Neutrophil (primary cell): ENCODE data around the gene WDR5B.

ENCODE experiments used
- H3K27ac ChIP-seq: fragments of 200-600 bp; sonication (generic); 2 replicates; pipeline ENCODE4 v1.5.1; 2016; ENCODE audit warnings: mild to moderate bottlenecking, moderate library complexity
- H3K27me3 ChIP-seq: fragments of 200-600 bp; sonication (generic); 2 replicates; pipeline ENCODE4 v1.6.0; 2016; ENCODE audit warnings: mild to moderate bottlenecking
- H3K36me3 ChIP-seq: fragments of 200-600 bp; sonication (generic); 2 replicates; pipeline ENCODE4 v1.5.1; 2017
- H3K4me1 ChIP-seq, 2 experiments: fragments of 200-600 bp in 1 of 2; sonication (generic) in 1 of 2; 1 replicate in 1 of 2; 2 replicates in 1 of 2; pipeline versions ENCODE4 v1.5.1 to v1.6.1; 2013 to 2016; ENCODE audit warnings: low read depth in 1 of 2, low read length in 1 of 2, mild to moderate bottlenecking in 1 of 2, moderate library complexity in 1 of 2; ENCODE audit not compliant: control insufficient read depth in 1 of 2, insufficient read depth in 1 of 2
- H3K4me3 ChIP-seq, 2 experiments: fragments of 200-600 bp in 1 of 2; sonication (generic) in 1 of 2; 1 replicate in 1 of 2; 2 replicates in 1 of 2; pipeline ENCODE4 v1.5.1; 2013 to 2016; ENCODE audit warnings: low read depth in 1 of 2, low read length in 1 of 2, mild to moderate bottlenecking in 1 of 2, moderate library complexity in 1 of 2
- H3K9me3 ChIP-seq: fragments of 200-600 bp; sonication (generic); 2 replicates; pipeline ENCODE4 v1.5.1; 2016
- CTCF ChIP-seq: fragments of 200-600 bp; sonication (generic); IDR thresholded peaks from 2 replicates; pipeline ENCODE4 v1.5.1; 2016; ENCODE audit warnings: antibody characterized with exemption

The WDR5B gene

DNA sequence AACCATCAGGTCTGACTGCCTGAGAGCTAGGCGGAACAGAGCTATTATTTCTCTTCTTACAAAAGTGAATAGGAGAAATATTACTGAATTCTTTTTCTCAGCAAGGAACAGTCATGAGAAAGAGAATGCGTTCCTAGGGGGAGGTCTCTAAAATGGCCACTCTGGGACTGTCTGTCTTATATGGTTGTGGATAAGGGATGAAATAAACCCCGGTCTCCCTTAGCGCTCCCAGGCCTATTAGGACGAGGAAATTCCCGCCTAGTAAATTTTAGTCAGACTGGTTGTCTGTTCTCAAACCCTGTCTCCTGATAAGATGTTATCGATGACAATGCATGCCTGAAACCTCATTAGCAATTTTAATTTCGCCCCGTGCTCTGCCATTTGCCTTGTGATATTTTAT lies 20.1 kb upstream of the WDR5B start:
- Histone ChIP-seq H3K9me3 (peaks cover 7% of the 10 kb centered on the region), H3K4me1 (no peaks in the 10 kb centered on the region), H3K4me3 (no peak overlapping the region), H3K36me3 (peaks cover 94% of the 10 kb centered on the region), H3K27me3 (no peaks in the 10 kb centered on the region), H3K27ac (no peak overlapping the region)
- TF ChIP-seq CTCF: no peak

GRCh38 chr3:122430371-122430770 lies 14.5 kb upstream of the WDR5B start:
- H3K27ac ChIP-seq: no peak overlapping the region
- TF ChIP-seq CTCF: no peak
- peaks cover 84% of the 10 kb centered on the region for H3K36me3 ChIP-seq

DNA sequence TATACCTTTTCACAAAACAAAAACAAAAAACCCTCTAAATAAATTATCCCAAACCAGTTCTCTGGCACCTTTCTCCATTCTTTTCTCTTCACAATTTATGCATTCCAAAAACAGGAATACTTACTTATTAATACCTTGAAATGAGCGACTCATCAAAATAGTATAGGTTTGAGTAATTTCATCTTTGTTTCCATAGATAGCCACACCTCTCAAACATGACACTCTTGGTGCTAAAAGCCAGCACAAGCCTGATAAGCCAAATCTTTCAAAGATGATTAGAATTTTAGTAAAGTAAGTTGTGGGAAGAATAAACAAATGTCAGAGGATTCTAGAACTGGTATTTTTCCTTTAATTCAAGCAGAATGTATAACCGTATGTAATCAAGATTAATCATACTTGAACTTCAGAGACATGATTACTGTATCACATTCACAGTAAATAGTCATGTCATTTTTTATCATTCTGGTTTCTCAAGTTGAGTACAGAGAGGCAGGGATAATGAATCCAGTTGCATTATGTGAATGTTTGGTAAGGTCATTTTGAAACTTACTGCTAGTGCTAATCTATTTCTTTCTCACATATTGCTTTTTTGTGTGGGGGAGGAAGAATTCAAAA lies 12.1 kb upstream of the WDR5B start:
- no peak overlapping the region for H3K27ac ChIP-seq
- H3K9me3 ChIP-seq: no peaks in the 10 kb centered on the region
- no peak overlapping the region for H3K4me3 ChIP-seq
- TF ChIP-seq CTCF: no peak
- H3K4me1 ChIP-seq: no peaks in the 10 kb centered on the region
- peaks cover 83% of the 10 kb centered on the region for H3K36me3 ChIP-seq
- H3K27me3 ChIP-seq: no peaks in the 10 kb centered on the region

More at GRCh38 chr3:122430371-122430770, 14.5 kb upstream of the WDR5B start:
- Histone ChIP-seq H3K9me3 (no peaks in the 10 kb centered on the region), H3K4me1 (no peaks in the 10 kb centered on the region), H3K4me3 (no peak overlapping the region), H3K27me3 (no peaks in the 10 kb centered on the region)

- TF ChIP-seq CTCF: no peak
- peak overlapping the region; percentile 9 for H3K27ac ChIP-seq
- H3K4me1 ChIP-seq: peaks cover 3 to 6% of the 10 kb centered on the region in 2 experiments
- no peaks in the 10 kb centered on the region for H3K27me3 ChIP-seq
- peaks cover 48% of the 10 kb centered on the region for H3K36me3 ChIP-seq
- H3K9me3 ChIP-seq: no peaks in the 10 kb centered on the region
- H3K4me3 ChIP-seq: no peak overlapping the region
Measured at GRCh38 chr3:122421836-122422235, 6.0 kb upstream of the WDR5B start.

DNA sequence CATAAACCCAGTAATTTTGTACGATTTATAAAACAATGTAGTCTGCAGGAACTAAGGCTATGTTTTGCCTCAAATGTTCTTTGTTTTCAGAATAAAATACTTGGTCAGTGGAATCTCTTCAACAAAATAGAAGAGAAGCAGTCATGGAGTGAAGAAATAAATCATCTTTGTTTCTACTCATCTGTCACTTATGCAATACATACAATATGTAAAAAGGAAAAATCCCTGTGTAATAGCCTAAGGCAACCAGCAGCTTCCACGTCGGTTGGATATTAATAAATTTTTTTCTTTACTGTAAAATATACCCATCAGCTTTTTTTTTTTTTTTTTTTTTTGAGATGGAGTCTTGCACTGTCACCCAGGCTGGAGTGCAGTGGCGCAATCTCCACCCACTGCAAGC lies 5.2 kb upstream of the WDR5B start:
- Histone ChIP-seq H3K9me3 (no peaks in the 10 kb centered on the region), H3K4me1 (peaks cover 7 to 11% of the 10 kb centered on the region in 2 experiments), H3K27me3 (no peaks in the 10 kb centered on the region), H3K27ac (no peak overlapping the region), H3K4me3 (no peak overlapping the region), H3K36me3 (peaks cover 41% of the 10 kb centered on the region)
- no peak for TF ChIP-seq CTCF
